WTC11 (cell line): ENCODE data around the gene C16orf95. TPM values are rescaled to one million over a fixed set of nuclear protein-coding genes. Genes with fewer than 3 reads are reported as not detected.

Experiments
- ATAC-seq: fragments of 200-7000 bp; cut with Tn5 transposase; 2 replicates; pipeline ENCODE4 v1.10.0; 2021; ENCODE audit warnings: mild to moderate bottlenecking, moderate library complexity
- CTCF ChIA-PET: fragments of 300-600 bp; sonication (Branson Sonifier 250); formaldehyde crosslinking; loops from one replicate; lab custom pipeline; 2021; ENCODE audit warnings: antibody characterized with exemption; lab: Charles Lee
- POLR2A ChIA-PET: fragments of 350-600 bp; sonication (Branson Sonifier 250); formaldehyde crosslinking; loops from one replicate; lab custom pipeline; 2021; ENCODE audit warnings: antibody characterized with exemption; lab: Charles Lee
- DNase-seq: peaks from one replicate; pipeline ENCODE4 v3.0.0; 2021; ENCODE audit warnings: low spot score
- H3K27ac Mint-ChIP-seq: 2 replicates; pipeline ENCODE4 v1.8.0; 2021; ENCODE audit warnings: mixed read lengths
- H3K27me3 Mint-ChIP-seq: 2 replicates; pipeline ENCODE4 v1.8.0; 2021; ENCODE audit warnings: low read depth, mild to moderate bottlenecking, moderate library complexity, mixed read lengths
- H3K36me3 Mint-ChIP-seq: 2 replicates; pipeline ENCODE4 v1.8.0; 2021; ENCODE audit warnings: mixed read lengths
- H3K4me1 Mint-ChIP-seq: 2 replicates; pipeline ENCODE4 v1.8.0; 2022; ENCODE audit warnings: mixed read lengths
- H3K4me3 Mint-ChIP-seq: 2 replicates; pipeline ENCODE4 v1.8.0; 2021; ENCODE audit warnings: mild to moderate bottlenecking, moderate library complexity, mixed read lengths
- H3K9me3 Mint-ChIP-seq: 2 replicates; pipeline ENCODE4 v1.8.0; 2021; ENCODE audit warnings: mixed read lengths
- ATF1 ChIP-seq: sonication (generic); formaldehyde crosslinking; IDR thresholded peaks from 2 replicates; pipeline ENCODE4 v1.8.1; 2023; ENCODE audit warnings: mild to moderate bottlenecking, moderate library complexity, missing genetic modification reagents
- CREM ChIP-seq: sonication (generic); formaldehyde crosslinking; IDR thresholded peaks from 2 replicates; pipeline ENCODE4 v1.8.1; 2022; ENCODE audit warnings: mild to moderate bottlenecking, missing genetic modification reagents, moderate library complexity
- ETV6 ChIP-seq: sonication (generic); formaldehyde crosslinking; IDR thresholded peaks from 2 replicates; pipeline ENCODE4 v1.8.1; 2022; ENCODE audit warnings: mild to moderate bottlenecking, missing genetic modification reagents
- HMGA2 ChIP-seq: fragments of 250-450 bp; sonication (Bioruptor Pico); IDR thresholded peaks from 2 replicates; pipeline ENCODE4 v1.4.0; 2021; ENCODE audit warnings: mild to moderate bottlenecking, moderate library complexity
- IRF2 ChIP-seq: sonication (generic); formaldehyde crosslinking; IDR thresholded peaks from 2 replicates; pipeline ENCODE4 v1.8.0; 2022; ENCODE audit warnings: low read depth, missing genetic modification reagents, borderline replicate concordance
- MYBL2 ChIP-seq: sonication (generic); formaldehyde crosslinking; IDR thresholded peaks from 2 replicates; pipeline ENCODE4 v1.8.1; 2023; ENCODE audit warnings: mild to moderate bottlenecking, moderate library complexity, missing genetic modification reagents
- NFYB ChIP-seq: sonication (generic); formaldehyde crosslinking; conservative IDR thresholded peaks from 2 replicates; pipeline ENCODE4 v1.8.0; 2022; ENCODE audit warnings: low read depth, missing genetic modification reagents
- RELA ChIP-seq: sonication (generic); formaldehyde crosslinking; IDR thresholded peaks from 2 replicates; pipeline ENCODE4 v1.8.1; 2022; ENCODE audit warnings: missing genetic modification reagents, mild to moderate bottlenecking, borderline replicate concordance
- SMAD3 ChIP-seq: sonication (generic); formaldehyde crosslinking; IDR thresholded peaks from 2 replicates; pipeline ENCODE4 v1.8.0; 2022; ENCODE audit warnings: missing genetic modification reagents, mild to moderate bottlenecking, borderline replicate concordance
- SOX15 ChIP-seq: fragments of 250-450 bp; sonication (Bioruptor Pico); IDR thresholded peaks from 2 replicates; pipeline ENCODE4 v1.9.0; 2021; ENCODE audit warnings: mild to moderate bottlenecking
- TCF7 ChIP-seq: sonication (generic); formaldehyde crosslinking; IDR thresholded peaks from 2 replicates; pipeline ENCODE4 v1.8.0; 2022; ENCODE audit warnings: mild to moderate bottlenecking, low read depth, missing genetic modification reagents, moderate library complexity
- TEAD4 ChIP-seq: sonication (generic); formaldehyde crosslinking; IDR thresholded peaks from 2 replicates; pipeline ENCODE4 v1.8.0; 2022; ENCODE audit warnings: mild to moderate bottlenecking, missing genetic modification reagents
- ZBTB21 ChIP-seq: sonication (generic); formaldehyde crosslinking; IDR thresholded peaks from 2 replicates; pipeline ENCODE4 v1.8.1; 2023; ENCODE audit warnings: mild to moderate bottlenecking, missing genetic modification reagents, borderline replicate concordance
- ZNF232 ChIP-seq: sonication (generic); formaldehyde crosslinking; IDR thresholded peaks from 2 replicates; pipeline ENCODE4 v1.8.0; 2022; ENCODE audit warnings: mild to moderate bottlenecking, missing genetic modification reagents
- ZNF317 ChIP-seq: sonication (generic); formaldehyde crosslinking; IDR thresholded peaks from 2 replicates; pipeline ENCODE4 v1.8.1; 2023; ENCODE audit warnings: low read depth, mild to moderate bottlenecking, moderate library complexity, missing genetic modification reagents, borderline replicate concordance
- ZNF423 ChIP-seq: fragments of 250-450 bp; sonication (Bioruptor Pico); IDR thresholded peaks from 2 replicates; pipeline ENCODE4 v2.1.2; 2022; ENCODE audit warnings: mild to moderate bottlenecking, moderate library complexity
- total RNA-seq: library from RNA; stranded (reverse); gene quantifications from 3 replicates; pipeline ENCODE4 v1.2.3, GENCODE V29; 2021
- TF ChIP-seq, protein P1 (sequence below): fragments of 250-450 bp; sonication (Bioruptor Pico); IDR thresholded peaks from 2 replicates; pipeline ENCODE4 v1.9.0; 2021; ENCODE audit warnings: moderate library complexity, mild to moderate bottlenecking, inconsistent platforms, borderline replicate concordance
- TF ChIP-seq, protein P2 (sequence below): sonication (generic); formaldehyde crosslinking; IDR thresholded peaks from 2 replicates; pipeline ENCODE4 v1.8.1; 2023; ENCODE audit warnings: mild to moderate bottlenecking, missing genetic modification reagents, moderate library complexity
- TF ChIP-seq, protein P3 (sequence below): sonication (generic); formaldehyde crosslinking; IDR thresholded peaks from 2 replicates; pipeline ENCODE4 v1.8.1; 2022; ENCODE audit warnings: low read depth, mild to moderate bottlenecking, moderate library complexity, missing genetic modification reagents, borderline replicate concordance
- TF ChIP-seq, protein P4 (sequence below): sonication (generic); formaldehyde crosslinking; IDR thresholded peaks from 2 replicates; pipeline ENCODE4 v1.8.0; 2023; ENCODE audit warnings: missing genetic modification reagents
- TF ChIP-seq, protein P5 (sequence below): fragments of 250-450 bp; sonication (Bioruptor Pico); conservative IDR thresholded peaks from 2 replicates; pipeline ENCODE4 v1.9.0; 2021; ENCODE audit warnings: mild to moderate bottlenecking
- TF ChIP-seq, protein P6 (sequence below): fragments of 250-450 bp; sonication (Bioruptor Pico); IDR thresholded peaks from 2 replicates; pipeline ENCODE4 v2.1.2; 2022; ENCODE audit warnings: mild to moderate bottlenecking, moderate library complexity
- TF ChIP-seq, protein P7 (sequence below): fragments of 250-450 bp; sonication (Bioruptor Pico); IDR thresholded peaks from 2 replicates; pipeline ENCODE4 v1.8.0; 2021; ENCODE audit warnings: mild to moderate bottlenecking

The C16orf95 gene
- total RNA-seq, 1 experiment from 2014 or later, result 5.7 TPM

DNA sequence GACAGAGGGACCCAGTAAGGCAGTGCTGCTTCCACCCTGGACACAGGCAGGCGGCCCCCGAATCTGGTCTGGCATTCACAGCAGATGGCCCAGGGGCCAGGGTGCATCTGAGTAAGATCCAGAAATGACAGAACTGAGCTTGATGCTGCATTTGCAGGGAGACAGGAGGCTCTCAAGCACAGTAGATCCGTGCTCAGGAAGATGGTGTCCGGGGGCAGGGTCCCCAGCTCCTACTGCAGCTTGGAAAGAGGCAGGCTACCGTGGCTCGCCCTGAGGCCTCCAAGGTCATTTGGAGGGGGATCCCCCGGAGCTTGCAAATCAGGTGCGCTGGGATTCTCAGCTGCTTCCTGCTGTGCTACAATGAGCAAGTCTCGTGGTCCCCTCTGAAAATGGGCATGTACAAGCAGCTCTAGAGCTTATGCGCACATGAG, 2.2 kb downstream of the C16orf95 start (continued):
- TF ChIP-seq, protein P1, sequence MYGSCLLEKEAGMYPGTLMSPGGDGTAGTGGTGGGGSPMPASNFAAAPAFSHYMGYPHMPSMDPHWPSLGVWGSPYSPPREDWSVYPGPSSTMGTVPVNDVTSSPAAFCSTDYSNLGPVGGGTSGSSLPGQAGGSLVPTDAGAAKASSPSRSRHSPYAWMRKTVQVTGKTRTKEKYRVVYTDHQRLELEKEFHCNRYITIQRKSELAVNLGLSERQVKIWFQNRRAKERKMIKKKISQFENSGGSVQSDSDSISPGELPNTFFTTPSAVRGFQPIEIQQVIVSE (CRISPR knock-in tag), result no peak
- no peak for TF ChIP-seq ZNF232 (CRISPR knock-in tag)

DNA sequence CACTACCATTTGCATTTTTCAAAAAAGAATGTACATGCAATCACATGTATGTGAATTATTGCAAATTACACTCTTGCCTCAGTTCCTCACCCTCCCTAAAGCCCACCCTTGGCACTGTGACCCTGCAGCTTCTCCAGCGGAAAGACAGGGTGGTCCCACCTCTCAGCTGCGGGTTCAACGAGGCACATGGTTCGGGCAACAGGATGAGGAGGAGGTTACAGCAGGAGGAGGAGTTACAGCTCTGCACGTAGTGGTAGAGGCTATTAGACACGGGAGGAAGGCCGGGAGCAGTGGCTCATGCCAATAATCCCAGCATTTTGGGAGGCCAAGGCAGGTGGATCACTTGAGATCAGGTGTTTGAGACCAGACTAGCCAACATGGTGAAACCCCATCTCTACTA, 5.2 kb downstream of the C16orf95 start:
- CTCF ChIA-PET, result interaction anchor here (1.0 kb wide), 1 partner anchor 736 kb away, joined by 6 read pairs; no protein-coding TSS in a partner anchor
- Mint-ChIP-seq H3K9me3 (peaks cover 6% of the 10 kb centered on the region), H3K27ac (no peak overlapping the region), H3K4me3 (no peak overlapping the region), H3K36me3 (peaks cover 8% of the 10 kb centered on the region), H3K27me3 (peaks cover 5% of the 10 kb centered on the region), H3K4me1 (no peaks in the 10 kb centered on the region)
- no peak for TF ChIP-seq RELA (CRISPR knock-in tag)
- TF ChIP-seq TCF7 (CRISPR knock-in tag), result no peak
- TF ChIP-seq ATF1 (CRISPR knock-in tag), result no peak
- no peak for TF ChIP-seq ZNF232 (CRISPR knock-in tag)
- no peak for TF ChIP-seq SOX15 (CRISPR knock-in tag)
- TF ChIP-seq, protein P2, sequence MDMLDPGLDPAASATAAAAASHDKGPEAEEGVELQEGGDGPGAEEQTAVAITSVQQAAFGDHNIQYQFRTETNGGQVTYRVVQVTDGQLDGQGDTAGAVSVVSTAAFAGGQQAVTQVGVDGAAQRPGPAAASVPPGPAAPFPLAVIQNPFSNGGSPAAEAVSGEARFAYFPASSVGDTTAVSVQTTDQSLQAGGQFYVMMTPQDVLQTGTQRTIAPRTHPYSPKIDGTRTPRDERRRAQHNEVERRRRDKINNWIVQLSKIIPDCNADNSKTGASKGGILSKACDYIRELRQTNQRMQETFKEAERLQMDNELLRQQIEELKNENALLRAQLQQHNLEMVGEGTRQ (CRISPR knock-in tag), result no peak
- no peak for ATAC-seq
- POLR2A ChIA-PET, result interaction anchor here (0.7 kb wide), 1 partner anchor 14 kb away, joined by 3 read pairs; no protein-coding TSS in a partner anchor
- DNase-seq, result no peak

DNA sequence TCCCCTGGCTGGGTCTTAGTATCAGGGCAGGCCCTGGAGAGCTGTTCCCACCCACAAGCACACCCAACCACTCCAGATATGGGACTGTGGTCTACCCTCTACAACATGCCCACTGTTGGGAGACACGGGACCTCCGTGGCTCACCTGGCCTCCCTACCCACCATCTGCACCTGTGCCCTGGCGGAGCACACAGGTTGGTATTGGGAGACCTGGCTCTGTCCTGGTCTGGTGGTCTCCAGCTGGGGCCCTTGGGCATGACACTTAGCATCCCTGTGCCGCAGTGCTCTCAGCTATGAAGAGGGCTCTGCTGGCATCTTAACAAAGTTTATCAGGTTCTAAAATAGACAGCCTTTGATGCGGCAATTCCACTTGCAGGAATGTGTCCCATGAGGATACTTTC, 5.8 kb downstream of the C16orf95 start:
- H3K4me1 Mint-ChIP-seq, result peaks cover 3% of the 10 kb centered on the region; the same call in 1 of the 2 replicates
- TF ChIP-seq, protein P3, sequence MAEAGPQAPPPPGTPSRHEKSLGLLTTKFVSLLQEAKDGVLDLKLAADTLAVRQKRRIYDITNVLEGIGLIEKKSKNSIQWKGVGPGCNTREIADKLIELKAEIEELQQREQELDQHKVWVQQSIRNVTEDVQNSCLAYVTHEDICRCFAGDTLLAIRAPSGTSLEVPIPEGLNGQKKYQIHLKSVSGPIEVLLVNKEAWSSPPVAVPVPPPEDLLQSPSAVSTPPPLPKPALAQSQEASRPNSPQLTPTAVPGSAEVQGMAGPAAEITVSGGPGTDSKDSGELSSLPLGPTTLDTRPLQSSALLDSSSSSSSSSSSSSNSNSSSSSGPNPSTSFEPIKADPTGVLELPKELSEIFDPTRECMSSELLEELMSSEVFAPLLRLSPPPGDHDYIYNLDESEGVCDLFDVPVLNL (CRISPR knock-in tag), result no peak
- no peak for TF ChIP-seq HMGA2 (CRISPR knock-in tag)
- TF ChIP-seq MYBL2 (CRISPR knock-in tag), result no peak
- TF ChIP-seq IRF2 (CRISPR knock-in tag), result no peak
- TF ChIP-seq, protein P4, sequence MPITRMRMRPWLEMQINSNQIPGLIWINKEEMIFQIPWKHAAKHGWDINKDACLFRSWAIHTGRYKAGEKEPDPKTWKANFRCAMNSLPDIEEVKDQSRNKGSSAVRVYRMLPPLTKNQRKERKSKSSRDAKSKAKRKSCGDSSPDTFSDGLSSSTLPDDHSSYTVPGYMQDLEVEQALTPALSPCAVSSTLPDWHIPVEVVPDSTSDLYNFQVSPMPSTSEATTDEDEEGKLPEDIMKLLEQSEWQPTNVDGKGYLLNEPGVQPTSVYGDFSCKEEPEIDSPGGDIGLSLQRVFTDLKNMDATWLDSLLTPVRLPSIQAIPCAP (CRISPR knock-in tag), result no peak
- no peak for TF ChIP-seq ETV6 (CRISPR knock-in tag)
- no peak for TF ChIP-seq TCF7 (CRISPR knock-in tag)
- TF ChIP-seq, protein P5, sequence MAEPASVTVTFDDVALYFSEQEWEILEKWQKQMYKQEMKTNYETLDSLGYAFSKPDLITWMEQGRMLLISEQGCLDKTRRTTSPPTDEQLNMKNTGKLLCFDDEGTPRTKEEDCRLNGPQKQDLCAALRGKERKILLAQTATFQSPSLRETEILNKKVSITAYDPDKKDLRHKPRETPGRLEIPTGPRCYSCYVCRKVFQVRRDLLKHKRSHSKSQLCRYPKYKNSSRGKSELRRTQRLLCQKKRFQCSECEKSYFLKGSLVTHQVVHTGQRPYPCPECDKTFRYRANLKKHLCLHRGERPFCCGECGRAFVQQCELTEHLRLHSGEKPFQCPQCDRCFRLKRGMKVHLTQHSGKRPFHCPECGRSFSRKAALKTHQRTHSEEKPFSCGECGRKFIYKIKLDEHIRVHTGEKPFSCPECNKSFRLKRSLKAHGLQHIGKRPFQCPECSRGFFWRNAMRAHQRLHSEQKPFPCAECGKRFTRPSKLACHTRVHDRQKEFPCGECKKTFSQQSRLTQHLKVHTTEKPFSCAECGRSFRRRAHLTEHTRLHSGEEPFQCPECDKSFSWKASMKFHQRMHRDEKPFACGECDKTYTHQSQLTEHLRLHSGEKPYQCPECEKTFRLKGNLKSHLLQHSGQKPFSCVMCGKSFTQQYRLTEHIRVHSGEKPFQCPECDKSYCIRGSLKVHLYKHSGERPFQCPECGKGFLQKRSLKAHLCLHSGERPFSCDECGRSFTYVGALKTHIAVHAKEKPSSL (CRISPR knock-in tag), result no peak
- no peak for TF ChIP-seq SMAD3 (CRISPR knock-in tag)
- no peak for TF ChIP-seq CREM (CRISPR knock-in tag)
- TF ChIP-seq TEAD4 (CRISPR knock-in tag), result no peak
- TF ChIP-seq ZBTB21 (CRISPR knock-in tag), result no peak
- TF ChIP-seq, protein P6, sequence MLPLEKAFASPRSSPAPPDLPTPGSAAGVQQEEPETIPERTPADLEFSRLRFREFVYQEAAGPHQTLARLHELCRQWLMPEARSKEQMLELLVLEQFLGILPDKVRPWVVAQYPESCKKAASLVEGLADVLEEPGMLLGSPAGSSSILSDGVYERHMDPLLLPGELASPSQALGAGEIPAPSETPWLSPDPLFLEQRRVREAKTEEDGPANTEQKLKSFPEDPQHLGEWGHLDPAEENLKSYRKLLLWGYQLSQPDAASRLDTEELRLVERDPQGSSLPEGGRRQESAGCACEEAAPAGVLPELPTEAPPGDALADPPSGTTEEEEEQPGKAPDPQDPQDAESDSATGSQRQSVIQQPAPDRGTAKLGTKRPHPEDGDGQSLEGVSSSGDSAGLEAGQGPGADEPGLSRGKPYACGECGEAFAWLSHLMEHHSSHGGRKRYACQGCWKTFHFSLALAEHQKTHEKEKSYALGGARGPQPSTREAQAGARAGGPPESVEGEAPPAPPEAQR, result no peak
- no peak for TF ChIP-seq NFYB (CRISPR knock-in tag)
- TF ChIP-seq, protein P7, sequence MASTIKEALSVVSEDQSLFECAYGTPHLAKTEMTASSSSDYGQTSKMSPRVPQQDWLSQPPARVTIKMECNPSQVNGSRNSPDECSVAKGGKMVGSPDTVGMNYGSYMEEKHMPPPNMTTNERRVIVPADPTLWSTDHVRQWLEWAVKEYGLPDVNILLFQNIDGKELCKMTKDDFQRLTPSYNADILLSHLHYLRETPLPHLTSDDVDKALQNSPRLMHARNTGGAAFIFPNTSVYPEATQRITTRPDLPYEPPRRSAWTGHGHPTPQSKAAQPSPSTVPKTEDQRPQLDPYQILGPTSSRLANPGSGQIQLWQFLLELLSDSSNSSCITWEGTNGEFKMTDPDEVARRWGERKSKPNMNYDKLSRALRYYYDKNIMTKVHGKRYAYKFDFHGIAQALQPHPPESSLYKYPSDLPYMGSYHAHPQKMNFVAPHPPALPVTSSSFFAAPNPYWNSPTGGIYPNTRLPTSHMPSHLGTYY (CRISPR knock-in tag), result no peak
- no peak for TF ChIP-seq ZNF317 (CRISPR knock-in tag)
- TF ChIP-seq ZNF423 (CRISPR knock-in tag), result no peak
- no peak overlapping the region for H3K4me3 Mint-ChIP-seq
- POLR2A ChIA-PET, result no interaction called here
- DNase-seq (no peak), ATAC-seq (no peak)
- peaks cover 6% of the 10 kb centered on the region for H3K9me3 Mint-ChIP-seq
- H3K27ac Mint-ChIP-seq, result no peak overlapping the region
- peaks cover 5% of the 10 kb centered on the region for H3K27me3 Mint-ChIP-seq
- CTCF ChIA-PET, result interaction anchor here (0.5 to 1.0 kb wide), 2 partner anchors 69 to 735 kb away, joined by 3 to 6 read pairs; no protein-coding TSS in a partner anchor
- H3K36me3 Mint-ChIP-seq, result peaks cover 9% of the 10 kb centered on the region
